Body of pancreas (tissue), 4 donors: ENCODE results near the gene GLYATL1B.

ENCODE experiments used
- CTCF ChIP-seq, 7 experiments: fragments of 450-650 bp in 4 of 7; fragments of 200-600 bp in 3 of 7; sonication (generic) in 3 of 7; IDR thresholded peaks; one replicate each; pipeline ENCODE4 v1.5.1; 2016 to 2019; ENCODE audit warnings: antibody characterized with exemption in 7 of 7
- POLR2A ChIP-seq, 3 donors: fragments of 450-650 bp; IDR thresholded peaks; one replicate each; pipeline ENCODE4 v1.6.1; 2016; ENCODE audit warnings: antibody characterized with exemption in 3 of 3, mild to moderate bottlenecking in 2 of 3

- TF ChIP-seq CTCF (IDR thresholded peaks at IDR 0.05) (no peak), POLR2A (IDR thresholded peaks at IDR 0.05) (no peak)
Measured at GRCh38 chr11:59078435-59078834, 7.7 kb upstream of the GLYATL1B start.
